Mesendoderm (in vitro differentiated cells): ENCODE measurements around the gene AVP.

ENCODE experiments used
- DNase-seq: peaks from one replicate; pipeline ENCODE4 v3.0.0; 2013
- H2AK5ac ChIP-seq: 2 replicates; pipeline ENCODE4 v1.6.1; 2013; ENCODE audit warnings: low read length, inconsistent platforms
- H2BK120ac ChIP-seq: 2 replicates; pipeline ENCODE4 v1.6.1; 2013; ENCODE audit warnings: low read depth, mild to moderate bottlenecking, low read length, moderate library complexity, mixed read lengths
- H2BK15ac ChIP-seq: replicated peaks from 2 replicates; pipeline ENCODE4 v1.6.1; 2013; ENCODE audit warnings: low read depth, mild to moderate bottlenecking, moderate library complexity
- H2BK5ac ChIP-seq: 2 replicates; pipeline ENCODE4 v1.6.1; 2013; ENCODE audit warnings: low read length, inconsistent platforms
- H3K18ac ChIP-seq: 2 replicates; pipeline ENCODE4 v1.6.1; 2013; ENCODE audit warnings: mild to moderate bottlenecking, low read length, mixed read lengths
- H3K23ac ChIP-seq: one replicate; pipeline ENCODE4 v1.6.1; 2013; ENCODE audit warnings: low read length
- H3K27ac ChIP-seq: 2 replicates; pipeline ENCODE4 v1.5.1; 2013; ENCODE audit warnings: low read depth, mild to moderate bottlenecking, inconsistent platforms, low read length, moderate library complexity
- H3K27me3 ChIP-seq: 2 replicates; pipeline ENCODE4 v1.6.1; 2013; ENCODE audit warnings: low read length, control low read depth, mild to moderate bottlenecking, inconsistent platforms; ENCODE audit not compliant: insufficient read depth, poor library complexity
- H3K36me3 ChIP-seq: 2 replicates; pipeline ENCODE4 v1.6.1; 2013; ENCODE audit warnings: low read length, inconsistent platforms; ENCODE audit not compliant: control insufficient read depth, insufficient read depth
- H3K4ac ChIP-seq: one replicate; pipeline ENCODE4 v1.6.1; 2013; ENCODE audit warnings: low read depth, mild to moderate bottlenecking, low read length, moderate library complexity
- H3K4me1 ChIP-seq: 2 replicates; pipeline ENCODE4 v1.6.1; 2013; ENCODE audit warnings: low read depth, low read length, inconsistent platforms; ENCODE audit not compliant: control insufficient read depth
- H3K4me2 ChIP-seq: 2 replicates; pipeline ENCODE4 v1.6.1; 2013; ENCODE audit warnings: low read length
- H3K4me3 ChIP-seq: 2 replicates; pipeline ENCODE4 v1.5.1; 2013; ENCODE audit warnings: mild to moderate bottlenecking, low read length
- H3K56ac ChIP-seq: one replicate; pipeline ENCODE4 v1.6.1; 2013; ENCODE audit warnings: low read length
- H3K79me1 ChIP-seq: 2 replicates; pipeline ENCODE4 v1.6.1; 2013; ENCODE audit warnings: low read length, inconsistent platforms
- H3K79me2 ChIP-seq: 2 replicates; pipeline ENCODE4 v1.6.1; 2013; ENCODE audit warnings: mild to moderate bottlenecking, low read length; ENCODE audit not compliant: control insufficient read depth, insufficient read depth
- H3K9ac ChIP-seq: 2 replicates; pipeline ENCODE4 v1.6.1; 2013; ENCODE audit warnings: low read length, inconsistent platforms
- H4K5ac ChIP-seq: one replicate; pipeline ENCODE4 v1.6.1; 2013; ENCODE audit warnings: low read length
- H4K8ac ChIP-seq: one replicate; pipeline ENCODE4 v1.6.1; 2013; ENCODE audit warnings: low read depth, mild to moderate bottlenecking, control low read depth, low read length, moderate library complexity
- WGBS: extraction: QIAGEN DNeasy Blood & Tissue Kit; methylation state at CpG from one replicate; pipeline ENCODE4 v1.1.7; 2013; ENCODE audit warnings: low lambda C conversion rate, missing lambda C conversion rate; ENCODE audit not compliant: insufficient coverage; ENCODE audit errors: extremely low coverage; 5-methylcytosine and 5-hydroxymethylcytosine counted together

The AVP gene

DNA sequence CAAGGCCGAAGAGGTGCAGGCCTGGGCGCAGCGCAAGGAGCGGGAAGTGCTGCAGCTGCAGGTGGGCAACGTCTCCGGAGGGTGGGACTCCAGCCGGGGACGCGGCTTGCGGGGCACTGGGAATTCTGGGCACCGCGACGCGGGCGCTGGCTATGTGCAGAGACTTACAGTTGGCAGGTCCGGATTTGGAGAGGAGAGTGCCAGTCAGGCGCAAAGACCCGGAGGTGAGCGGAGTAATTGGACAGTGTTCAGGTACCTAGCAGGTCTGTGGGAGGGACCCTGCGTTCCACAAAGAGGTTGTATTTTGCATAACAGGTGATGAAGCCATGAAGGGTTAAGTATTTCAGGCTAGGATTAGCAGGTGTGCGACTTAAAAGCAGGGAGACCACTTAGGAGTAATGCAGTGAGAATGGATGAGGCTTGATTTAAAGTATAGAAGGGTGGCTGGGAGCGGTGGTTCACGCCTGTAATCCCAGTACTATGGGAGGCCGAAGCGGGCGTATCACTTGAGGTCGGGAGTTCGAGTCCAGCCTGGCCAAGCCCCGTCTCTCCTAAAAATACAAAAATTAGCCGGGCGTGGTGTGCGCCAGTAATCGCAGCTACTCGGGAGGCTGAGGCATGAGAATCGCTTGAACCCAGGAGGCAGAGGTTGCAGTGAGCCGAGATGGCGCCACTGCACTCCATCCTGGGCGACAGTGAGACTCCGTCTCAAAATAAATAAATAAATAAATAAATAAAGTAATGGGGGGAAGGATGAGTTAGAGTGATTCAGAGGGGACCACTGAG, 37.7 kb downstream of the AVP start:
- no peak overlapping the region for H3K27ac ChIP-seq
- H3K27me3 ChIP-seq: no peaks in the 10 kb centered on the region
- no peak overlapping the region for H2BK5ac ChIP-seq
- no peak overlapping the region for H4K5ac ChIP-seq
- no peak overlapping the region for H2BK15ac ChIP-seq
- DNase-seq: peak; percentile 58
- no CpG with 5 or more reads among the region's 39 CpGs for WGBS
- no peak overlapping the region for H3K18ac ChIP-seq
- no peak overlapping the region for H3K4ac ChIP-seq
- peak overlapping the region; percentile 93 for H3K4me3 ChIP-seq
- H3K4me2 ChIP-seq: peak overlapping the region; percentile 99
- H2BK120ac ChIP-seq: no peak overlapping the region
- peak overlapping the region; percentile 73 for H3K23ac ChIP-seq
- no peak overlapping the region for H4K8ac ChIP-seq
- H3K79me1 ChIP-seq: peaks cover 12% of the 10 kb centered on the region
- H2AK5ac ChIP-seq: no peak overlapping the region
- peaks cover 10% of the 10 kb centered on the region for H3K79me2 ChIP-seq
- H3K36me3 ChIP-seq: peaks cover 14% of the 10 kb centered on the region
- peaks cover 3% of the 10 kb centered on the region for H3K4me1 ChIP-seq
- peak overlapping the region; percentile 97 for H3K56ac ChIP-seq
- H3K9ac ChIP-seq: peak overlapping the region; percentile 96

GRCh38 chr20:3045816-3046676, 38.5 kb downstream of the AVP start, which contains the start of gene MRPS26:
Gene MRPS26, plus strand, starts transcription at chr20:3046052. Its CDS starts 17 bp downstream, at chr20:3046069.
- WGBS: no CpG with 5 or more reads among the region's 104 CpGs

GRCh38 chr20:3045042-3045815, 39.3 kb downstream of the AVP start:
- H2AK5ac ChIP-seq: no peak overlapping the region
- H2BK120ac ChIP-seq: no peak overlapping the region

More at GRCh38 chr20:3045816-3046676, 38.5 kb downstream of the AVP start, which contains the start of gene MRPS26:
- Histone ChIP-seq H4K8ac (no peak within 1 kb of the TSS), H2BK120ac (no peak within 1 kb of the TSS), H3K79me2 (peaks cover 10% of the 10 kb centered on the region), H3K4me2 (peak within 1 kb of the TSS; percentile 99), H4K5ac (no peak within 1 kb of the TSS), H3K4me3 (peak within 1 kb of the TSS; percentile 93), H2AK5ac (no peak within 1 kb of the TSS), H3K36me3 (peaks cover 14% of the 10 kb centered on the region), H2BK5ac (peak within 1 kb of the TSS; percentile 51), H3K23ac (peak within 1 kb of the TSS; percentile 98), H3K56ac (peak within 1 kb of the TSS; percentile 97), H3K27ac (peak within 1 kb of the TSS; percentile 66), H3K27me3 (no peaks in the 10 kb centered on the region), H3K4me1 (peaks cover 3% of the 10 kb centered on the region), H3K18ac (peak within 1 kb of the TSS; percentile 77), H3K9ac (peak within 1 kb of the TSS; percentile 96), H2BK15ac (no peak within 1 kb of the TSS), H3K79me1 (peaks cover 12% of the 10 kb centered on the region), H3K4ac (peak within 1 kb of the TSS; percentile 63)
- DNase-seq: peak; percentile 95

GRCh38 chr20:3044336-3044965, 40.1 kb downstream of the AVP start:
- Histone ChIP-seq H2BK15ac (no peak overlapping the region), H3K27ac (no peak overlapping the region)
- no CpG with 5 or more reads among the region's 8 CpGs for WGBS

More at GRCh38 chr20:3045042-3045815, 39.3 kb downstream of the AVP start:
- DNase-seq: no peak
- peak overlapping the region; percentile 62 for H3K27ac ChIP-seq
- WGBS: no CpG with 5 or more reads among the region's 24 CpGs
- no peak overlapping the region for H4K5ac ChIP-seq
- peaks cover 14% of the 10 kb centered on the region for H3K36me3 ChIP-seq
- no peak overlapping the region for H3K23ac ChIP-seq
- H3K27me3 ChIP-seq: no peaks in the 10 kb centered on the region
- no peak overlapping the region for H2BK5ac ChIP-seq
- peaks cover 3% of the 10 kb centered on the region for H3K4me1 ChIP-seq
- peak overlapping the region; percentile 77 for H3K18ac ChIP-seq
- H3K79me2 ChIP-seq: peaks cover 10% of the 10 kb centered on the region
- peak overlapping the region; percentile 63 for H3K4ac ChIP-seq
- peak overlapping the region; percentile 59 for H3K4me2 ChIP-seq
- peak overlapping the region; percentile 85 for H3K9ac ChIP-seq
- no peak overlapping the region for H2BK15ac ChIP-seq
- no peak overlapping the region for H4K8ac ChIP-seq
- H3K4me3 ChIP-seq: peak overlapping the region; percentile 57
- H3K79me1 ChIP-seq: peaks cover 12% of the 10 kb centered on the region
- H3K56ac ChIP-seq: peak overlapping the region; percentile 93

GRCh38 chr20:3043322-3043721, 41.2 kb downstream of the AVP start, which contains the start of gene GNRH2:
Gene GNRH2, plus strand, starts transcription at chr20:3043622. Its CDS starts 793 bp downstream, at chr20:3044415.
- Histone ChIP-seq H3K27ac (no peak within 1 kb of the TSS), H3K9ac (no peak within 1 kb of the TSS), H2BK120ac (no peak within 1 kb of the TSS), H2BK15ac (no peak within 1 kb of the TSS), H2AK5ac (no peak within 1 kb of the TSS), H3K18ac (no peak within 1 kb of the TSS), H3K56ac (no peak within 1 kb of the TSS), H3K4me3 (no peak within 1 kb of the TSS), H3K4me2 (no peak within 1 kb of the TSS), H4K5ac (no peak within 1 kb of the TSS), H3K23ac (no peak within 1 kb of the TSS), H3K79me2 (peaks cover 10% of the 10 kb centered on the region), H3K4me1 (peaks cover 3% of the 10 kb centered on the region), H3K27me3 (no peaks in the 10 kb centered on the region), H3K79me1 (peaks cover 12% of the 10 kb centered on the region), H3K36me3 (peaks cover 5% of the 10 kb centered on the region), H2BK5ac (no peak within 1 kb of the TSS), H3K4ac (no peak within 1 kb of the TSS), H4K8ac (no peak within 1 kb of the TSS)
- WGBS: no CpG with 5 or more reads among the region's 3 CpGs
- DNase-seq: no peak

More at GRCh38 chr20:3044336-3044965, 40.1 kb downstream of the AVP start:
- peaks cover 3% of the 10 kb centered on the region for H3K4me1 ChIP-seq
- H3K18ac ChIP-seq: no peak overlapping the region
- no peak overlapping the region for H2BK5ac ChIP-seq
- no peak overlapping the region for H4K5ac ChIP-seq
- H3K56ac ChIP-seq: no peak overlapping the region
- H3K79me2 ChIP-seq: peaks cover 10% of the 10 kb centered on the region
- peaks cover 12% of the 10 kb centered on the region for H3K79me1 ChIP-seq
- no peak overlapping the region for H2AK5ac ChIP-seq
- no peak overlapping the region for H3K4me3 ChIP-seq
- H3K36me3 ChIP-seq: peaks cover 11% of the 10 kb centered on the region
- DNase-seq: no peak
- H3K23ac ChIP-seq: peak overlapping the region; percentile 94
- no peak overlapping the region for H3K9ac ChIP-seq
- H3K27me3 ChIP-seq: no peaks in the 10 kb centered on the region
- no peak overlapping the region for H4K8ac ChIP-seq
- no peak overlapping the region for H3K4ac ChIP-seq
- H3K4me2 ChIP-seq: no peak overlapping the region
- no peak overlapping the region for H2BK120ac ChIP-seq
